K562 (cell line): ENCODE data around the gene RPS8. TPM values are rescaled to one million over a fixed set of nuclear protein-coding genes. Genes with fewer than 3 reads are reported as not detected.
A peak's percentile ranks its signal among the peaks of the same experiment; 100 is the strongest.

Experiments used
- ATAC-seq: fragments of 200-7000 bp; cut with Tn5 transposase; 3 replicates; pipeline ENCODE4 v1.9.1; 2020; ENCODE audit warnings: moderate library complexity
- BruUV-seq: library from RNA; stranded (reverse); fragments of 400-500 nt; replicated peaks from 2 replicates; lab custom pipeline; 2021; lab: Mats Ljungman, UMichigan
- CTCF ChIA-PET: fragments of 300-600 bp; formaldehyde crosslinking; extraction: SDS; loops from one replicate; lab custom pipeline; 2021; ENCODE audit warnings: low intra/inter-chr PET ratio; lab: Yijun Ruan, JAX
- POLR2A ChIA-PET: fragments of 300-600, 350-650 bp; sonication (Branson Sonifier 250); formaldehyde crosslinking; extraction: SDS; loops from one replicate; lab custom pipeline; 2021; ENCODE audit warnings: antibody characterized with exemption, inconsistent platforms; lab: Yijun Ruan, JAX
- DNase-seq, 4 experiments: peaks; one replicate each; pipeline versions ENCODE4 v3.0.0 to v3.0.0-alpha.2; 2011 to 2018; ENCODE audit warnings: low spot score in 3 of 4, mixed read lengths in 3 of 4; ENCODE audit errors: extremely low read depth in 1 of 4
- FAIRE-seq: peaks from 2 replicates; lab custom pipeline; 2011; peaks lifted over from hg19 to GRCh38; lab: Jason Lieb, UNC
- H2AFZ ChIP-seq: 2 replicates; pipeline ENCODE4 v1.6.0; 2011; ENCODE audit warnings: low read depth, low read length, control low read depth, inconsistent platforms
- H3K27ac ChIP-seq: fragments of 200-600 bp; 3 replicates; pipeline ENCODE4 v1.8.0; 2011; ENCODE audit warnings: low read depth, mild to moderate bottlenecking, control low read depth, inconsistent platforms, low read length, moderate library complexity, mixed read lengths; ENCODE audit errors: extremely low read depth
- H3K27me3 ChIP-seq, 2 experiments: fragments of 300-600 bp in 1 of 2; 2 replicates in 1 of 2; 3 replicates in 1 of 2; pipeline versions ENCODE4 v1.6.0 to v1.8.0; 2011; ENCODE audit warnings: inconsistent platforms in 2 of 2, low read length in 2 of 2, mild to moderate bottlenecking in 1 of 2, mixed read lengths in 1 of 2, moderate library complexity in 1 of 2; ENCODE audit not compliant: control insufficient read depth in 2 of 2, insufficient read depth in 2 of 2
- H3K36me3 ChIP-seq: fragments of 300-600 bp; 3 replicates; pipeline ENCODE4 v1.8.0; 2011; ENCODE audit warnings: mild to moderate bottlenecking, low read length, inconsistent platforms; ENCODE audit not compliant: control insufficient read depth, insufficient read depth
- H3K4me1 ChIP-seq, 2 experiments: fragments of 200-600 bp in 1 of 2; replicated peaks in 1 of 2; 2 replicates in 1 of 2; 3 replicates in 1 of 2; pipeline versions ENCODE4 v1.5.1 to v1.8.0; 2011; ENCODE audit warnings: inconsistent platforms in 2 of 2, low read length in 2 of 2, mild to moderate bottlenecking in 1 of 2, mixed read lengths in 1 of 2, moderate library complexity in 1 of 2; ENCODE audit not compliant: control insufficient read depth in 2 of 2, insufficient read depth in 2 of 2
- H3K4me2 ChIP-seq: 2 replicates; pipeline ENCODE4 v1.6.1; 2011; ENCODE audit warnings: low read length, control low read depth, inconsistent platforms, mixed read lengths; ENCODE audit not compliant: insufficient read depth
- H3K4me3 ChIP-seq: fragments of 200-600 bp; sonication (generic), shearing (Covaris generic); 2 replicates; pipeline ENCODE4 v1.5.1; 2016; ENCODE audit warnings: control low read depth, inconsistent platforms
- H3K79me2 ChIP-seq: fragments of 200-600 bp; 3 replicates; pipeline ENCODE4 v1.8.0; 2011; ENCODE audit warnings: low read length, inconsistent platforms; ENCODE audit not compliant: control insufficient read depth, insufficient read depth
- H3K9ac ChIP-seq, 2 experiments: 2 replicates each; pipeline versions ENCODE4 v1.6.0 to v1.6.1; 2011; ENCODE audit warnings: low read depth in 2 of 2, low read length in 2 of 2, control low read depth in 1 of 2, inconsistent platforms in 1 of 2, mild to moderate bottlenecking in 1 of 2, mixed read lengths in 1 of 2; ENCODE audit not compliant: insufficient read depth in 1 of 2
- H3K9me1 ChIP-seq: one replicate; pipeline ENCODE4 v1.6.0; 2011; ENCODE audit warnings: inconsistent platforms, mild to moderate bottlenecking, low read length, moderate library complexity; ENCODE audit not compliant: control insufficient read depth, insufficient read depth
- H3K9me3 ChIP-seq: replicated peaks from 2 replicates; pipeline ENCODE4 v1.5.1; 2011; ENCODE audit warnings: low read depth, low read length, inconsistent platforms; ENCODE audit not compliant: control insufficient read depth, insufficient read depth
- H4K20me1 ChIP-seq: replicated peaks from 2 replicates; pipeline ENCODE4 v1.6.1; 2011; ENCODE audit warnings: low read length, inconsistent platforms, mixed read lengths; ENCODE audit not compliant: control insufficient read depth, insufficient read depth
- CTCF ChIP-seq, 3 experiments: IDR thresholded peaks in 2 of 3; conservative IDR thresholded peaks in 1 of 3; 2 replicates each; pipeline ENCODE4 v1.5.1; 2011 to 2012; ENCODE audit warnings: low read length in 3 of 3, mild to moderate bottlenecking in 3 of 3, control low read depth in 2 of 3, improper control_type of control experiment in 1 of 3, inconsistent platforms in 1 of 3, low read depth in 1 of 3, mixed read lengths in 1 of 3, moderate library complexity in 1 of 3; ENCODE audit not compliant: insufficient read depth in 2 of 3
- EGR1 ChIP-seq: fragments of 450-650 bp; conservative IDR thresholded peaks from 2 replicates; pipeline ENCODE4 v1.6.1; 2017; ENCODE audit warnings: mild to moderate bottlenecking
- ETS2 ChIP-seq: IDR thresholded peaks from 2 replicates; pipeline ENCODE4 v1.6.1; 2016; ENCODE audit warnings: borderline replicate concordance, missing genetic modification characterization, mild to moderate bottlenecking, moderate library complexity, missing compliant biosample characterization; ENCODE audit not compliant: poor library complexity, severe bottlenecking
- SMC3 ChIP-seq: conservative IDR thresholded peaks from 2 replicates; pipeline ENCODE4 v1.6.1; 2011; ENCODE audit warnings: low read depth, low read length, improper control_type of control experiment; ENCODE audit not compliant: insufficient read depth
- TCF7 ChIP-seq: sonication (generic); IDR thresholded peaks from 2 replicates; pipeline ENCODE4 v1.6.1; 2016; ENCODE audit warnings: antibody characterized with exemption, borderline replicate concordance
- ZBTB33 ChIP-seq: sonication (generic); formaldehyde crosslinking; IDR thresholded peaks from 2 replicates; pipeline ENCODE4 v1.8.1; 2023; ENCODE audit warnings: mild to moderate bottlenecking, missing genetic modification reagents
- WGBS: fragments of 100-300 bp; shearing (Covaris generic); methylation state at CpG from one replicate; pipeline ENCODE4 v1.1.6; 2016; ENCODE audit warnings: low coverage, mixed read lengths; ENCODE audit not compliant: insufficient coverage; ENCODE audit errors: missing lambda C conversion rate; 5-methylcytosine and 5-hydroxymethylcytosine counted together
- in situ Hi-C: fragments of 300-500 bp; cut with MboI; formaldehyde crosslinking; loops from 4 replicates; pipeline ENCODE4 v1.15.0; 2018; ENCODE audit warnings: inconsistent platforms, mixed read lengths
- intact Hi-C: fragments of 100-400 bp; cut with micrococcal nuclease; formaldehyde crosslinking; loops from 2 replicates; pipeline ENCODE4 v1.14.2; 2022
- polyA plus RNA-seq, 8 experiments: library from polyadenylated mRNA; depleted of rRNA in 4 of 8; stranded (reverse) in 5 of 8; unstranded in 3 of 8; fragments of >200 nt; fragmentation: Nextera tagmentation in 2 of 8; fragmentation: Illumina TruSeq in 1 of 8; extraction: Ambion mirVana in 2 of 8; extraction: Trizol in 1 of 8; gene quantifications; 2 replicates each; pipeline versions ENCODE4 v1.2.1 to v1.2.3, GENCODE V29; 2011 to 2014; ENCODE audit warnings: inconsistent platforms in 1 of 8, missing spikeins in 1 of 8
- total RNA-seq, 7 experiments: library from RNA; depleted of rRNA in 6 of 7; stranded (reverse); fragments of >200 nt in 6 of 7; fragmentation: Illumina TruSeq in 2 of 7; extraction: Trizol in 2 of 7; gene quantifications; 2 replicates each; pipeline versions ENCODE4 v1.2.1 to v1.2.3, GENCODE V29; 2011 to 2021; ENCODE audit warnings: low replicate concordance in 1 of 7

Gene RPS8
- total and polyA plus RNA-seq, 9 of the 15 experiments (the other 6 are each of a cell fraction or from before 2014, with no cell fraction given), result 2,431 to 4,168 (median 3,109) TPM

- Histone ChIP-seq H3K4me3 (no peak overlapping the region), H3K9me3 (no peaks in the 10 kb centered on the region), H3K36me3 (no peaks in the 10 kb centered on the region), H3K79me2 (no peaks in the 10 kb centered on the region), H4K20me1 (no peaks in the 10 kb centered on the region), H3K27me3 (no peaks in the 10 kb centered on the region), H3K27ac (no peak overlapping the region), H3K9me1 (no peaks in the 10 kb centered on the region), H3K4me2 (no peak overlapping the region), H3K9ac (peak overlapping the region in 1 of 2 experiments; percentile 85; a peak in 2 of 4 replicates), H2AFZ (peak overlapping the region; percentile 88), H3K4me1 (peaks cover 29 to 67% of the 10 kb centered on the region in 2 experiments)
- ATAC-seq (peak; percentile 36), DNase-seq (peak in 3 of 4 experiments; percentile 38 to 55 (median 48)), FAIRE-seq (no peak)
- WGBS, result 76% methylated on average over 28 of the region's 28 CpGs
- BruUV-seq, result no TSS peak
- TF ChIP-seq CTCF (IDR thresholded peaks at IDR 0.05 in 2 of 3, conservative IDR thresholded peaks at IDR 0.05 in 1 of 3; ENCODE audit: insufficient read depth in 2 of 3, low read depth in 1 of 3, low read length in 3 of 3), result peak; percentile 39 to 60 (median 44); a peak in 4 of 6 replicates
- peak; percentile 90; the same call in 1 of the 2 replicates for TF ChIP-seq TCF7
- TF ChIP-seq ETS2 (tag), result no peak
- TF ChIP-seq ZBTB33, result peak; percentile 98
- peak; percentile 38; the same call in 1 of the 2 replicates for TF ChIP-seq EGR1
- TF ChIP-seq SMC3, result 0 out of 2 replicates have a peak, but pooled peaks have one; percentile 24
- CTCF ChIA-PET, result no interaction called here
- in situ Hi-C loops (no loop called here), intact Hi-C loops (no loop called here)
- POLR2A ChIA-PET, result interaction anchor here (0.6 to 11.1 kb wide), 12 partner anchors 7 to 513 kb away, joined by 3 to 217 read pairs (median 4); partner anchors contain the start of genes MUTYH, PTCH2 and TOE1
These were observed 52.1 kb downstream of the RPS8 start for GRCh38 chr1:44827197-44828002.
